Activated naive CD4-positive, alpha-beta T cell treated with anti-CD3 and anti-CD28 coated beads, Interleukin-2, amount 50 U/mL, for 72 hours (primary cell): ENCODE results near the gene BCL6B. TPM values are rescaled to one million over a fixed set of nuclear protein-coding genes. Genes with fewer than 3 reads are reported as not detected.

ENCODE experiments used
- ATAC-seq, 2 donors: fragments of 150-1000 bp; cut with Tn5 transposase; 2 replicates each; pipeline ENCODE4 v1.10.0; 2021; ENCODE audit warnings: mild to moderate bottlenecking in 2 of 2, moderate library complexity in 2 of 2
- DNase-seq, 2 donors: peaks; one replicate each; pipeline ENCODE4 v3.0.0; 2021 to 2022; ENCODE audit warnings: low spot score in 2 of 2
- H3K27ac Mint-ChIP-seq, 2 donors: one replicate each; pipeline ENCODE4 v1.8.0; 2022; ENCODE audit warnings: mild to moderate bottlenecking in 2 of 2, mixed read lengths in 2 of 2
- H3K36me3 Mint-ChIP-seq, 2 donors: one replicate each; pipeline ENCODE4 v1.8.0; 2022; ENCODE audit warnings: mixed read lengths in 2 of 2
- H3K9me3 Mint-ChIP-seq, 2 donors: one replicate each; pipeline ENCODE4 v1.8.0; 2022; ENCODE audit warnings: mixed read lengths in 2 of 2
- total RNA-seq, 2 donors: library from RNA; stranded (reverse); gene quantifications; one replicate each; pipeline ENCODE4 v1.2.3, GENCODE V29; 2022

Gene BCL6B
- total RNA-seq, 2 donors from 2014 or later: 0.59 to 0.86 TPM

DNA sequence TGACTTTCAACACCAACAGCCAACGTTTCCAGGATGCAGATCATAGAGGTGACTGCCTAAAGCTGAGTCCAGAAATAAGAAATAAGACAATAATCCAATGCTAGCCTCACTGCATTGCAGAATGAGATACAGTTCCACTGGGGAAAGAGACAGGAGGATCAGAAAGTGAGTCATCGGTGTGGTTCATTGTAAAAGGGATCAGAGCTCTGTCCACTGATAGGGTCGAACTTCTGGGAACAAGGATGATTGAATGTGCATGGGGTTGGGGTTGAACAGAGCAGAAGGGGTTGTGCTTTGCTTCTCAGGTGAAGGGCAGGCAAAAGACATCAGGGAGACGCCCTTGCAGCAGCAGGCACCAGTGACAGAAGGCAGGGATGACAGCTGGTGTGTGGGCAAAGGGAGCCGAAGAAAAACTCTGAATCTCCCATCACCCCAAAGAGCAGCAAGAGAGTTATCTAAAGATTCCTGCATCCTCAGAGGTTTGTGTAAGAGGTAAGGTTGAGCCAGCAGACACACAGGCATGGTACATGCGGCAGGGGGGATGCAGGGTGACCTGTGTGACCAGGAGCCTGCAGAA lies 40.8 kb downstream of the BCL6B start:
- H3K27ac Mint-ChIP-seq: no peak overlapping the region
- DNase-seq (no peak), ATAC-seq (no peak)
- peaks cover 0 to 7% of the 10 kb centered on the region in 2 donors for H3K36me3 Mint-ChIP-seq
- H3K9me3 Mint-ChIP-seq: peaks cover 6 to 7% of the 10 kb centered on the region in 2 donors

DNA sequence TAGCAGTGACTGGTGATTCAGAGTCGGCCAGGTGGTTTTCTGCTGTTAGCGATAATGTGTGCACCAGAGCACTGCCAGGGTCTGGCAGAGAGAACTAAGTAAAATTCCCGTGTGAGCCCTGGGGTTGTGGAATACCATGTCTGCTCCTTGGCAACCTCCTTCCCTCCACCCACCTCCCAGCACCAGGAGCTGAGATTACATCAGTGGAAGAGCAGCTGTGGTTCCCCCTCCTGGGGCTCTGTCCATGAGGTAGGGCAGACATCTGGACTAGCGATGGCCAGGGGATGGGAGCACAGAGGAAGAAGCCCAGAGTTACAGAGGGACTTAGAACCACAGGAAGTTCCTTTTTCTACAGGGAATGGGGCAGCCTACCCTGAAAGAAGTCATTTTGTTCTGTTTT lies 41.4 kb downstream of the BCL6B start:
- ATAC-seq: no peak
- Mint-ChIP-seq H3K27ac (no peak overlapping the region), H3K36me3 (peaks cover 0 to 12% of the 10 kb centered on the region in 2 donors), H3K9me3 (peaks cover 9 to 13% of the 10 kb centered on the region in 2 donors)
- no peak for DNase-seq

DNA sequence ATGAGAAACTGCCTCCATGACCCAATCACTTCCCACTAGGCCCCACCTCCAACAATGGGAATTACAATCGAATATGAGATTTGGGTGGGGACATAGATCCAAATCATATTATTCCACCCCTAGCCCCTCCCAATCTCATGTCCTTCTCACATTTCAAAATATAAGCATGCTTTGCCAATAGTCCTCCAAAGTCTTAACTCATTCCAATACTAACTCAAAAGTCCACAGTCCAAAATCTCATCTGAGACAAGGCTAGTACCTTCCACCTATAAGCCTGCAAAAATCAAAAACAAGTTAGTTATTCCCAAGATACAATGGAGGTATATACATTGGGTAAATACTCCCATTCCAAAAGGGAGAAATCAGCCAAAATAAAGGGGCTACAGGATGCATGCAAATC lies 44.3 kb downstream of the BCL6B start:
- ATAC-seq (no peak), DNase-seq (no peak)
- H3K9me3 Mint-ChIP-seq: peaks cover 9 to 14% of the 10 kb centered on the region in 2 donors
- H3K27ac Mint-ChIP-seq: no peak overlapping the region
- H3K36me3 Mint-ChIP-seq: peaks cover 0 to 12% of the 10 kb centered on the region in 2 donors

DNA sequence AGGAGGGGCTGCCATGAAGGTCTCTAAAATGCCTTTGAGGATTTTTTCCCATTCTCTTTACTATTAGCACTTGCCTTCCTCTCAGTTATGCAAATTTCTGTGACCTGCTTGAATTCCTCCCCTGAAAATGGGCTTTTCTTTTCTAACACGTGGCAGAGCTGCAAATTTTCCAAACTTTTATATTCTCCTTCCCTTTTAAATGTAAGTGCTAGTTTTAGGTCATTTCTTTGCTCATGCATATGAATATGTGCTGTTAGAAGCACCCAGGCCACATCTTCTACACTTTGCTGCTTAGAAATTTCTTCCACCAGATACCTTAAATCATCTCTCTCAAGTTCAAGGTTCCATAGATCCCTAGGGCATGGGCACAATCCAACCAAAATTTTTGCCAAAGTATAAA lies 45.4 kb downstream of the BCL6B start:
- Mint-ChIP-seq H3K9me3 (peaks cover 9 to 14% of the 10 kb centered on the region in 2 donors), H3K36me3 (peaks cover 0 to 12% of the 10 kb centered on the region in 2 donors), H3K27ac (no peak overlapping the region)
- DNase-seq (no peak), ATAC-seq (no peak)

DNA sequence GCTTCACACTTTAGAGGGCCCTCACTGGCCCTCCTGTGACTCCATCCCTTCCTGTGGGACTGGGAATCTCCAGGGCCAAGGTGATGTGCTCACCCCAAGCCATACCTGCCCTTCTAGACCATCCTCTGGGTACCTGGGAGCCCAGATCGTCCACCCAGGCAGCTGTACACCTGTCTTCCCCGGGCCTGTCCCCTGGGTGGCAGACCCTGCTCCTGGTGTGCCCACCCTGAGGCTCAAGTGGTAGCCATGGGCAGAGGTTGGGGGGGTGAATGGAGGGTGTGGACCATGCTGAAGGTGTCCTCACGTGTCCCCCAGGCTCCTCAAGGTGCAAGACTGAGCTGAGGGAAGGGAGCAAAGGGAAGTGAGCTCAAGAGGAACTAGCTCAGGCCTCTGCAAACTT lies 47.9 kb downstream of the BCL6B start:
- ATAC-seq: no peak

DNA sequence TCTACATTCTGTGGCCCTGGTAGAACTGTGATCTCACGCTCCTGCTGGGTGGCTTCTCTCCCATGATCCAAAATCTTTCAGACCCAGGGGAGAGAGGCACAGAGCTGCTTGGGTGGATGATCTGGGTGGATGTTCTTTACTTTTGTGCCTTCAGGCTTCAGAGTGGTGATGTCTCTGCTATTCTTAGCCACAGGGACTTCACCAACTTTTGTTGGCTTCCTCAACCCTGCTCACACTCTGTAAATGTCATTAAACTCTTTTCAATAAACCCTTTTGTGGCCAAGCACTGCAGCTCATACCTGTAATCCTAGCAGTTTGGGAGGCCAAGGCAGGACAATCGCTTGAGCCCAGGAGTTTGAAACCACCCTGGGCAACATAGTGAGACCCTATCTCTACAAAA lies 49.6 kb downstream of the BCL6B start:
- ATAC-seq: no peak

More for the DNA sequence above, 47.9 kb downstream of the BCL6B start:
- DNase-seq: no peak
- Mint-ChIP-seq H3K36me3 (peaks cover 0 to 12% of the 10 kb centered on the region in 2 donors), H3K27ac (no peak overlapping the region), H3K9me3 (peaks cover 9 to 14% of the 10 kb centered on the region in 2 donors)

DNA sequence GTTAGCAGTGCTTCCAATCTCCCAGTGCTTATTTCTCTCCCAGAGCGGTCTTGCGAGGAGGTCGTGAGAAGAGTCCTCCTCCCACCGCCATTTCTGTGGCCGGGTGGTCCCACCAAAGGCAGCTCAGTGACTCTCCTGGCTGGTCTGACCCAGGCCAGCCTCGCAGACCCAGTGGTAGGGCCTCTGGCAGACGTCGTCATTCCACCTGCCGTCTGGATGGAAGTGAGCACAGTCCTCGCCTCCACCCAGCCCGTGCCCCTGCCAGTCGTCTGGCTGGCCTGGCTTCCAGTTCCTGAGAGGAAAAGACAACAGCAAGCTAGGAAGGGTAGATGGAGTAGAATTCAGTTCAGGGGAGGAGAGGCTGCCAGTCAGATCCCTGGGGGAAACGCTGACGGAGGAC lies 52.1 kb downstream of the BCL6B start:
- H3K9me3 Mint-ChIP-seq: no peaks in the 10 kb centered on the region
- DNase-seq (no peak), ATAC-seq (no peak)
- H3K36me3 Mint-ChIP-seq: no peaks in the 10 kb centered on the region
- H3K27ac Mint-ChIP-seq: no peak overlapping the region

More for the DNA sequence above, 49.6 kb downstream of the BCL6B start:
- H3K36me3 Mint-ChIP-seq: peaks cover 0 to 12% of the 10 kb centered on the region in 2 donors
- DNase-seq: no peak
- H3K27ac Mint-ChIP-seq: no peak overlapping the region
- peaks cover 9 to 14% of the 10 kb centered on the region in 2 donors for H3K9me3 Mint-ChIP-seq

DNA sequence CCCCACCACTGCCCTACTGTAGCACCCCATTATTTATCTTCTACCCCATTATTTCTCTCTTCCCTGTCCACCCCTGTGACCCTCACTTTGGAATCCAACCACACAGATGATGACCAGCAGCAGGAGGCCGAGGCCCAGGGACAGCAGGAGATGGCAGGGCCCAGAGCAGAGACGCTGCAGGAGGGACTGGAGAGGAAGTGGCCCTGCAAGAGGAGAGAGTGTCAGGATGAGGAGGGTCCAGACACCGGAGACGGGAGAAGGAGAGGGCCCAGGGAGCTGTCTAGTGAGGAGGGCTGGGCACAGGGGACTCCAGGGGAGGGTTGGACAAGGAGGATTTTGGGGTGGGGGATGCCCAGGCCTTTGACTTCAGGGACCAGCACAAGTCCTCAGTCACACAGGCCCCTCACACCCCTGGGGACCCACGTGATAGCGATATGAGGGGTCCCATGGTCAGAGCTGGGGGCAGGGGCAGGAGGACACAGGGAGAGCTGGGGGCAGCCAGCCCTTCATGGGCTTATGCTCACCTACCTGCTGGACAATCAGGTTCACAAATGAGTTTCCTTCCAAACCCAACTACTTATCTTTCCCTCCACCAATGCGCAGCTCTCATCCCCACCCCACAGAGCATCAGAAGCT lies 55.2 kb downstream of the BCL6B start:
- H3K27ac Mint-ChIP-seq: no peak overlapping the region
- no peaks in the 10 kb centered on the region for H3K9me3 Mint-ChIP-seq
- DNase-seq (no peak), ATAC-seq (no peak)
- H3K36me3 Mint-ChIP-seq: no peaks in the 10 kb centered on the region

DNA sequence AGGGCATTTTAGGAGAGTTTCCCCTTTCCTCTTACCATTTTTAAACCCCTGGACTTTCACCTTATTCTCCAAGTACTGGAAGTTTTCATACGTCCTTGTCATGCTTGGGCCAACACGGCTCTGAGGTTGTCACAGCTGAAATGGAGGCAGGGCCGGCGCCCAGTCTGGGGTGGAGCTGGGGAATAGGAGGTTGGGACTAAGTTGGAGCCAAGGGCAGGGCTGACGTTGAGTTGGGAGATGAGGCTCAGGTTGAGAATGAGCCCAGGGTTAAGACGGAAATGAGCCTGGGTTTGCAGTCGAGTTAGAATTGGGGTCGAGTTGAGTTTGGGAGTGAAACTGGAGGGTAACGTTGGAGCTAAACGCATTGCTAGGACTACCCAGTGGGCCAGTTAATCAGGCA lies 55.9 kb downstream of the BCL6B start:
- Mint-ChIP-seq H3K9me3 (no peaks in the 10 kb centered on the region), H3K27ac (no peak overlapping the region), H3K36me3 (no peaks in the 10 kb centered on the region)
- ATAC-seq (no peak), DNase-seq (no peak)

Other genes with a start within 250 kb of the BCL6B start
- under 1 TPM in 1 of 2 donors, not detected in 1; 0.37 TPM for gene FBXO39, start 246.8 kb upstream of the BCL6B start, total RNA-seq
- not detected for gene TEKT1, start 191.3 kb upstream of the BCL6B start, total RNA-seq
- gene ALOX12, start 27.0 kb upstream of the BCL6B start, total RNA-seq: not detected
- gene RNASEK, start 10.4 kb upstream of the BCL6B start, total RNA-seq: 100 to 1,000 TPM; 127 to 217 TPM
- 10 to 100 TPM in 1 of 2 donors, 1 to 10 TPM in 1; 5.0 to 10.5 TPM for gene SLC16A13, start 13.0 kb downstream of the BCL6B start, total RNA-seq
- gene SLC16A11, start 21.0 kb downstream of the BCL6B start, total RNA-seq: 1 to 10 TPM in 1 of 2 donors, under 1 TPM in 1; 0.30 to 1.1 TPM
- not detected for gene CLEC10A, start 57.2 kb downstream of the BCL6B start, total RNA-seq
- gene ASGR2, start 91.8 kb downstream of the BCL6B start, total RNA-seq: not detected
- 1 to 10 TPM; 2.0 to 3.9 TPM for gene ASGR1, start 156.3 kb downstream of the BCL6B start, total RNA-seq
- 10 to 100 TPM; 20.1 to 27.1 TPM for gene DLG4, start 196.8 kb downstream of the BCL6B start, total RNA-seq
- gene ACADVL, start 196.9 kb downstream of the BCL6B start, total RNA-seq: 100 to 1,000 TPM; 360 to 445 TPM
- gene DVL2, start 211.5 kb downstream of the BCL6B start, total RNA-seq: 10 to 100 TPM; 56.2 to 73.4 TPM
- gene PHF23, start 216.4 kb downstream of the BCL6B start, total RNA-seq: 10 to 100 TPM; 25.9 to 52.4 TPM
- 100 to 1,000 TPM; 167 to 298 TPM for gene GABARAP, start 219.4 kb downstream of the BCL6B start, total RNA-seq
- 100 to 1,000 TPM; 171 to 179 TPM for gene CTDNEP1, start 228.7 kb downstream of the BCL6B start, total RNA-seq
- gene ELP5, start 229.2 kb downstream of the BCL6B start, total RNA-seq: 10 to 100 TPM; 45.6 to 62.3 TPM
- 1 to 10 TPM in 1 of 2 donors, under 1 TPM in 1; 0.55 to 1.5 TPM for gene CLDN7, start 239.4 kb downstream of the BCL6B start, total RNA-seq